Ovary (tissue), 3 donors: ENCODE measurements around the gene CTSL.

Experiments
- EP300 ChIP-seq: sonication (generic); formaldehyde crosslinking; IDR thresholded peaks from one replicate; pipeline ENCODE4 v1.6.1; 2017; ENCODE audit warnings: antibody characterized with exemption
- TF ChIP-seq, protein P1 (sequence below), 3 donors: fragments of 450-650 bp in 2 of 3; fragments of 200-600 bp in 1 of 3; IDR thresholded peaks; one replicate each; pipeline versions ENCODE4 v1.5.1 to v1.8.0; 2016 to 2022; ENCODE audit warnings: antibody characterized with exemption in 3 of 3, mild to moderate bottlenecking in 1 of 3
- donor health status: DM: no; HTN: no; CAD: no.

DNA sequence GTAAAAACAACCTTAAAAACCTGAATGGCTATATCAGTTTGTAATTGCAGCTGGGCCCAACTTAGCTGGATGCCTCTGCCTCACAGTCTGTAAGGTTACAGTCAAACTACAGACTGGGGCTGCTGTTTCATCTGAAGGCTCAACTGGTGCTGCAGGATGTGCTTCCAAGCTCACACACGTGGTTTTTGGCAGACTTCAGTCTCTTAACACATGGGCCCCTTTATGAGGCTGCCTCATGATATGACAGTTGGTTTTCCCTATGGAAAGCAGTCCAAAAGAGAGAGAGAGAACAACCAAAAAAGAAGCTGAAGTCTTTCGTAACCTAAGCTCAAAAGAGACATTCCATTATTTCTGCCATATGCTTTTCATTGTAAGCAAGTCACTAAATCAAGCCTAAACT is 27.4 kb downstream of the CTSL start:
- TF ChIP-seq, protein P1, sequence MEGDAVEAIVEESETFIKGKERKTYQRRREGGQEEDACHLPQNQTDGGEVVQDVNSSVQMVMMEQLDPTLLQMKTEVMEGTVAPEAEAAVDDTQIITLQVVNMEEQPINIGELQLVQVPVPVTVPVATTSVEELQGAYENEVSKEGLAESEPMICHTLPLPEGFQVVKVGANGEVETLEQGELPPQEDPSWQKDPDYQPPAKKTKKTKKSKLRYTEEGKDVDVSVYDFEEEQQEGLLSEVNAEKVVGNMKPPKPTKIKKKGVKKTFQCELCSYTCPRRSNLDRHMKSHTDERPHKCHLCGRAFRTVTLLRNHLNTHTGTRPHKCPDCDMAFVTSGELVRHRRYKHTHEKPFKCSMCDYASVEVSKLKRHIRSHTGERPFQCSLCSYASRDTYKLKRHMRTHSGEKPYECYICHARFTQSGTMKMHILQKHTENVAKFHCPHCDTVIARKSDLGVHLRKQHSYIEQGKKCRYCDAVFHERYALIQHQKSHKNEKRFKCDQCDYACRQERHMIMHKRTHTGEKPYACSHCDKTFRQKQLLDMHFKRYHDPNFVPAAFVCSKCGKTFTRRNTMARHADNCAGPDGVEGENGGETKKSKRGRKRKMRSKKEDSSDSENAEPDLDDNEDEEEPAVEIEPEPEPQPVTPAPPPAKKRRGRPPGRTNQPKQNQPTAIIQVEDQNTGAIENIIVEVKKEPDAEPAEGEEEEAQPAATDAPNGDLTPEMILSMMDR (IDR thresholded peaks at IDR 0.05): no peak
- no peak for TF ChIP-seq EP300
